GM21367 (cell line): ENCODE results near the gene LILRA2.
"Not testable (repeated sequence)": the region's sequence is repeated elsewhere in the genome, so short reads cannot be mapped to it uniquely, and the experiment has no call there.

ENCODE experiments used
- ATAC-seq: cut with Tn5 transposase; IDR thresholded peaks from one replicate; pipeline ENCODE4 v1.9.1; 2021; ENCODE audit not compliant: unreplicated experiment

Gene LILRA2

GRCh38 chr19:54608792-54609191 lies 35.2 kb downstream of the LILRA2 start:
- no peak for ATAC-seq

GRCh38 chr19:54609356-54609791 lies 35.8 kb downstream of the LILRA2 start:
- ATAC-seq, result no peak

- no peak for ATAC-seq
Measured at GRCh38 chr19:54612428-54612827, 38.8 kb downstream of the LILRA2 start.

GRCh38 chr19:54614726-54615125 lies 41.1 kb downstream of the LILRA2 start:
- ATAC-seq, result no peak

GRCh38 chr19:54616057-54616456 lies 42.5 kb downstream of the LILRA2 start:
- no peak for ATAC-seq

GRCh38 chr19:54616821-54617560 lies 43.4 kb downstream of the LILRA2 start:
- peak; percentile 65 for ATAC-seq

GRCh38 chr19:54620464-54620863 lies 46.9 kb downstream of the LILRA2 start:
- no peak for ATAC-seq

- no peak for ATAC-seq
Measured at GRCh38 chr19:54622431-54622830, 48.8 kb downstream of the LILRA2 start.

- ATAC-seq, result not testable (repeated sequence)
Measured at GRCh38 chr19:54624234-54624633, 50.6 kb downstream of the LILRA2 start.

- not testable (repeated sequence) for ATAC-seq
Measured at GRCh38 chr19:54624934-54625730, 51.5 kb downstream of the LILRA2 start.

GRCh38 chr19:54626757-54627156 lies 53.2 kb downstream of the LILRA2 start:
- ATAC-seq, result no peak

- ATAC-seq, result not testable (repeated sequence)
Measured at GRCh38 chr19:54627912-54628311, 54.3 kb downstream of the LILRA2 start.

- ATAC-seq, result not testable (repeated sequence)
Measured at GRCh38 chr19:54630262-54630661, 56.7 kb downstream of the LILRA2 start, which contains the start of gene LILRB1. TSS of gene LILRB1 (plus strand) at chr19:54630484. CDS start at chr19:54631074, 590 bp downstream.

GRCh38 chr19:54630782-54631181 lies 57.2 kb downstream of the LILRA2 start:
- ATAC-seq, result no peak

GRCh38 chr19:54631489-54632337 lies 58.1 kb downstream of the LILRA2 start:
- not testable (repeated sequence) for ATAC-seq

- not testable (repeated sequence) for ATAC-seq
Measured at GRCh38 chr19:54632517-54632916, 58.9 kb downstream of the LILRA2 start.

- ATAC-seq, result no peak
Measured at GRCh38 chr19:54633401-54633800, 59.8 kb downstream of the LILRA2 start.

GRCh38 chr19:54636081-54636480 lies 62.5 kb downstream of the LILRA2 start:
- not testable (repeated sequence) for ATAC-seq

- ATAC-seq, result no peak
Measured at GRCh38 chr19:54638683-54639082, 65.1 kb downstream of the LILRA2 start.
